ENCODE data around the gene PDIA4.

The PDIA4 gene

DNA sequence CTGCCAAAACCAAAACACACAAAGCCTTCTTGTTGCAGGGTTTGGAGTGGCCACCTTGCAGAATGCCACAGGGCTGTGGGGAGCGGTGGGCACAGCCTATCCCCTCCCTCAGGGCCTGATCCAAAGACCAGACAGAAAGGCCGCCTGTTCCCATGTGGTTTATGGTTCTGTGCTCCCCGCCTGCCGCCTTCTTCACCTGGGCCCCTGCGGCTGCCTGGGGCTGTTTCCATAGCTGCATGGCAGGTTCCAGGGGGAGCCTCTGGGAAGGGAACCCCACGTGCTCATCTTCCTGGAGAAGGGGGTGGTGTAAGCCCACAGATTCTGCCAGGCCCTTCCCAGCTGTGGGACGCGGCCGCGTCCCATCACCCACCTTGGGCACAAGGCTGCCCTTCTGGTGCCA lies 73.5 kb downstream of the PDIA4 start:
- no peak for DNase-seq (ENCODE audit: low read depth, low spot score)
- no peak overlapping the region for H3K4me3 ChIP-seq (ENCODE audit: low read depth, low read length)
- POLR2A ChIA-PET: no interaction called here
- TF ChIP-seq, protein P1, sequence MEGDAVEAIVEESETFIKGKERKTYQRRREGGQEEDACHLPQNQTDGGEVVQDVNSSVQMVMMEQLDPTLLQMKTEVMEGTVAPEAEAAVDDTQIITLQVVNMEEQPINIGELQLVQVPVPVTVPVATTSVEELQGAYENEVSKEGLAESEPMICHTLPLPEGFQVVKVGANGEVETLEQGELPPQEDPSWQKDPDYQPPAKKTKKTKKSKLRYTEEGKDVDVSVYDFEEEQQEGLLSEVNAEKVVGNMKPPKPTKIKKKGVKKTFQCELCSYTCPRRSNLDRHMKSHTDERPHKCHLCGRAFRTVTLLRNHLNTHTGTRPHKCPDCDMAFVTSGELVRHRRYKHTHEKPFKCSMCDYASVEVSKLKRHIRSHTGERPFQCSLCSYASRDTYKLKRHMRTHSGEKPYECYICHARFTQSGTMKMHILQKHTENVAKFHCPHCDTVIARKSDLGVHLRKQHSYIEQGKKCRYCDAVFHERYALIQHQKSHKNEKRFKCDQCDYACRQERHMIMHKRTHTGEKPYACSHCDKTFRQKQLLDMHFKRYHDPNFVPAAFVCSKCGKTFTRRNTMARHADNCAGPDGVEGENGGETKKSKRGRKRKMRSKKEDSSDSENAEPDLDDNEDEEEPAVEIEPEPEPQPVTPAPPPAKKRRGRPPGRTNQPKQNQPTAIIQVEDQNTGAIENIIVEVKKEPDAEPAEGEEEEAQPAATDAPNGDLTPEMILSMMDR (IDR thresholded peaks at IDR 0.05; ENCODE audit: insufficient read depth, low read length, missing control alignments): no peak
- CTCF ChIA-PET: interaction anchor here (1.5 kb wide), 1 partner anchor 8 kb away, joined by 3 read pairs; no protein-coding TSS in a partner anchor

DNA sequence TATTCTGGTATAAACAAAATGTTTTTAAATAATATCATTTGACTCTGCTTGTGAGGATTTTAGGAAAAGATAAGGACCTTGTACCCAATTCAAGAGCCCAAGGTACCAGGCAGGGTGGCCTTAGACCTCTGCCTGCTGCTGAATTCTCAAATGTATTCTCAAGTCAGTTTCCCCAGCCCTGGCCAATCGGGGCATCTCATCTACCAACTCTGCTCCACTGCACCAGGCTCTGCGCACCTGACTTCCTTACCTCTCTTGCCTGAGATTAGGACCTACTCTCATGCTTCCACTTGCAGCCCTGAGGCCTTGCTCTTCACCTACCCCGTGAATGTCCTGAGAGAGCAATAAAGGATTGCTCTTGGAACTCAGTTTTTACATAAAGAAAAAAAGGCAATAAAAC lies 74.6 kb downstream of the PDIA4 start:
- ChIA-PET CTCF (interaction anchor here (1.5 kb wide), 1 partner anchor 9 kb away, joined by 3 read pairs; no protein-coding TSS in a partner anchor), POLR2A (no interaction called here)
- TF ChIP-seq, protein P1 (IDR thresholded peaks at IDR 0.05; ENCODE audit: insufficient read depth, low read length, missing control alignments): no peak
- H3K4me3 ChIP-seq (ENCODE audit: low read depth, low read length): no peak overlapping the region
- no peak for DNase-seq (ENCODE audit: low read depth, low spot score)
